SW 1271 (cell line): ENCODE results near the gene ZNF518A.

Experiments used
- DNase-seq, 2 experiments: peaks; one replicate each; lab custom pipeline; 2025; lab: John Stamatoyannopoulos, UW

The ZNF518A gene

GRCh38 chr10:96129387-96130325, at the start of gene ZNF518A:
Gene ZNF518A (plus strand): TSS chr10:96130297. CDS start chr10:96156323, 26,026 bp downstream.
- peak; percentile 41 to 64 for DNase-seq

GRCh38 chr10:96082153-96082552, 47.9 kb upstream of the ZNF518A start:
- no peak for DNase-seq

GRCh38 chr10:96082748-96083147, 47.3 kb upstream of the ZNF518A start:
- no peak for DNase-seq

- DNase-seq, result no peak
Observed at GRCh38 chr10:96089116-96089515, 41.0 kb upstream of the ZNF518A start.

GRCh38 chr10:96089670-96090462, 40.2 kb upstream of the ZNF518A start:
- DNase-seq, result peak; percentile 67 to 88

- no peak for DNase-seq
Observed at GRCh38 chr10:96090463-96090800, 39.7 kb upstream of the ZNF518A start.

- no peak for DNase-seq
Observed at GRCh38 chr10:96092999-96093767, 36.9 kb upstream of the ZNF518A start.

- no peak for DNase-seq
Observed at GRCh38 chr10:96093948-96094347, 36.1 kb upstream of the ZNF518A start.

- DNase-seq, result no peak
Observed at GRCh38 chr10:96096958-96097357, 33.1 kb upstream of the ZNF518A start.

GRCh38 chr10:96097865-96098264, 32.2 kb upstream of the ZNF518A start:
- no peak for DNase-seq

GRCh38 chr10:96107623-96108038, 22.5 kb upstream of the ZNF518A start:
- no peak for DNase-seq

- no peak for DNase-seq
Observed at GRCh38 chr10:96112531-96112930, 17.6 kb upstream of the ZNF518A start.

- no peak for DNase-seq
Observed at GRCh38 chr10:96118604-96119450, 11.3 kb upstream of the ZNF518A start.

- no peak for DNase-seq
Observed at GRCh38 chr10:96122824-96123223, 7.3 kb upstream of the ZNF518A start.

GRCh38 chr10:96124230-96125141, 5.6 kb upstream of the ZNF518A start:
- DNase-seq, result peak in 1 of 2 experiments; percentile 16

- no peak for DNase-seq
Observed at GRCh38 chr10:96125142-96125515, 5.0 kb upstream of the ZNF518A start.

GRCh38 chr10:96130326-96130995, 364 bp downstream of the ZNF518A start:
- DNase-seq, result peak; percentile 51 to 66

GRCh38 chr10:96131621-96132020, 1.5 kb downstream of the ZNF518A start:
- DNase-seq, result no peak

GRCh38 chr10:96133135-96133534, 3.0 kb downstream of the ZNF518A start:
- DNase-seq, result no peak

GRCh38 chr10:96136810-96137209, 6.7 kb downstream of the ZNF518A start:
- DNase-seq, result no peak
